ENCODE results near the gene DCAF17.

GRCh38 chr2:171394164-171394740 lies 39.8 kb upstream of the DCAF17 start:
- TF ChIP-seq CTCF (IDR thresholded peaks at IDR 0.05) (no peak), POLR2AphosphoS5 (IDR thresholded peaks at IDR 0.05) (no peak), POLR2A (IDR thresholded peaks at IDR 0.05) (no peak)

All from gastroesophageal sphincter (tissue), 3 donors.